ENCODE results near the gene ELOA2. TPM values are rescaled to one million over a fixed set of nuclear protein-coding genes. Genes with fewer than 3 reads are reported as not detected.

Gene ELOA2
- total RNA-seq, result not detected
- total RNA-seq, result 0 reads per million in 2 donors

DNA sequence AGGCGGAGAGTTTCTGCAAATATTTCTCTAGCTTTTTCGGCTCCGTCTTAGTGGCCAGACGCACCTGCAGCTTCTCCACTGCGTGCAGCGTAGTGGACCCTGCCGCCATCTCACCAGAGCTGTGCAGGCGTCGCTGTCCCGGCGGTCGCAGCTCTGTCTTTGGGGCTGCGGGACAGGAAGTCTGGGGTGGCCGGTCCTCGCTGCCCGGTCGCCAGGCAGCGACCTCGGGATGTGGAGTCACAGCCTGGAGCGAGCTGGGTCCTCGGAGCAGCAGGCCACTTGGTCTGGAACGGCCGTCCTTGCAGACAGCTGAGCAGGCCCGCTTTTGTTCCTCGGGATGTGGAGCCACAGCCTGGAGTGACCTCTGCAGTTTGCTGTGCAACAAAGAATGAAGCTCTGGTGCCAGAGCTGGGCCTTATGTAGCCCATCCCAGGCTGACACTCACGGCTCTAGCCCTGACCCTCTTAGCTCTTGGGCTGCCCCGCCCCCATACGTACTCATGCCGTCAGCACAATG lies at the start of gene ELOA2:
Gene ELOA2, minus strand, starts transcription at position 466 of the 516 bp plus-strand sequence. Its CDS starts 357 bp downstream, at position 109.
- Mint-ChIP-seq H3K27me3 (peaks cover 17% of the 10 kb centered on the region), H3K27ac (no peak within 1 kb of the TSS), H3K4me3 (no peak within 1 kb of the TSS), H3K4me1 (no peaks in the 10 kb centered on the region), H3K36me3 (ENCODE audit: low read depth) (no peaks in the 10 kb centered on the region)
- DNase-seq (no peak), ATAC-seq (no peak)
- H3K9me3 ChIP-seq (ENCODE audit: control insufficient read depth, low read length, poor library complexity, severe bottlenecking), result no peaks in the 10 kb centered on the region

DNA sequence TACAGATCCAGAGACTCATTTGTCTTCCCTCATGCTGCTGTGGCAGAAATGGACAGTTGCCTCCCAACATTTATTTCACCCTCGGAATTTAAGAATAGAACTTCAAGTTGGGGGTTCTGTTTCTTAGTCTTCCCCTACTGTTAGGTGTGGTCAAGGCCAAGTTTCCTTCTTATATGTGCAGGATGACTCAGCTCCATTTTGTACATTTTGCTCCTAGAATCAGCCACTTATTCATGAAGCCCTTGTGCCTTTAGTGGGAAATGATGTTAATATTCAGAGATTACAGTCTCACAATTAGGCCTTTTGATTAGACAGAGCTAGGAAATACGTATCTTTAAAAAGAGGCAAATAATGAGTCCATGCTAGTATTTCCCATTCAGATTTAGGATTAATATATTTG lies 46.2 kb upstream of the ELOA2 start:
- Mint-ChIP-seq H3K4me1 (no peaks in the 10 kb centered on the region), H3K36me3 (ENCODE audit: low read depth) (peaks cover 4% of the 10 kb centered on the region), H3K4me3 (no peak overlapping the region), H3K27ac (no peak overlapping the region), H3K27me3 (no peaks in the 10 kb centered on the region)
- no peak for ATAC-seq
- H3K9me3 ChIP-seq (ENCODE audit: control insufficient read depth, low read length, poor library complexity, severe bottlenecking), result no peaks in the 10 kb centered on the region
- no peak for DNase-seq

GRCh38 chr18:47080872-47081271 lies 45.5 kb upstream of the ELOA2 start:
- ATAC-seq (no peak), DNase-seq (no peak)
- no peaks in the 10 kb centered on the region for H3K9me3 ChIP-seq (ENCODE audit: control insufficient read depth, low read length, poor library complexity, severe bottlenecking)
- Mint-ChIP-seq H3K4me3 (no peak overlapping the region), H3K27me3 (no peaks in the 10 kb centered on the region), H3K36me3 (ENCODE audit: low read depth) (peaks cover 4% of the 10 kb centered on the region), H3K27ac (no peak overlapping the region), H3K4me1 (no peaks in the 10 kb centered on the region)

DNA sequence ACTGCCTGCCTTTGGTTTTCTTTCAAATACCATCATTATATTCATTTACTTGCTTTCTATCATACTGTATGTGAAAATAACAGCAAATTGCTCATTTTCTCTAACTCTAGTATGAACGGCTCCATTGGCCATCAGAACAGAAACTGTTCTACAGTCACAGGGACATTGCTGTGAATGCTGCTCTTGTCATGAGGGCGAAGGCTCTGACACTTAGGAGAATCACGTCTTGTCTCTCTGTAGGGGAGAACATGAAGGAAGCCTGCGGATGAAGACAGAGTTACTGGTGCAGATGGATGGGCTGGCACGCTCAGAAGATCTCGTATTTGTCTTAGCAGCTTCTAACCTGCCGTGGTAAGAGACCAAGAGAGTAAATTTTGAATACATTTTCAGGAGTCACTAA lies 41.7 kb upstream of the ELOA2 start:
- H3K27ac Mint-ChIP-seq, result no peak overlapping the region
- peaks cover 10% of the 10 kb centered on the region for H3K27me3 Mint-ChIP-seq
- no peaks in the 10 kb centered on the region for H3K9me3 ChIP-seq (ENCODE audit: control insufficient read depth, low read length, poor library complexity, severe bottlenecking)
- peaks cover 2% of the 10 kb centered on the region for H3K36me3 Mint-ChIP-seq (ENCODE audit: low read depth)
- ATAC-seq (no peak), DNase-seq (no peak)
- H3K4me3 Mint-ChIP-seq, result no peak overlapping the region
- no peaks in the 10 kb centered on the region for H3K4me1 Mint-ChIP-seq

GRCh38 chr18:47075098-47075883 lies 39.9 kb upstream of the ELOA2 start:
- ATAC-seq (no peak), DNase-seq (no peak)
- Mint-ChIP-seq H3K27ac (no peak overlapping the region), H3K4me3 (no peak overlapping the region), H3K27me3 (peaks cover 20% of the 10 kb centered on the region), H3K36me3 (ENCODE audit: low read depth) (peaks cover 2% of the 10 kb centered on the region), H3K4me1 (no peaks in the 10 kb centered on the region)
- no peaks in the 10 kb centered on the region for H3K9me3 ChIP-seq (ENCODE audit: control insufficient read depth, low read length, poor library complexity, severe bottlenecking)

DNA sequence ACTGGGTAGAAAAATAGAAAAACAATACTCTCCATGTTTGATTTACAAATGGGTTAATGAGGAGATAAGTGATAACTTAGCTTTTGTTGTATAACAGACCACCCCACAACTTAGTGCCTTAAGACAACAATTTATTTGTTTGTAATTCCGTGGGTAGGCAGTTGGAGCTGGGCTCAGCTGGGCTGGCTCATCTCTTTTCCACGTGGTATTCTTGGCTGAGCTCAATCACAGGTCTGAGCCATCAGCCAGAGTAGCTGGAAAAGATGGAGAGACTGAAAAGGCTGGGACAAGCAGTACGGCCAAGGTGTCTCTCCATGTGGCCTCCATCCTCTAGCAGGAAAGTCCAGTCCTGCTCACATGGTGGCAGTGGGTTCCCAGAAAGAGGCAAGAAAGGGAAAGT lies 32.2 kb upstream of the ELOA2 start:
- H3K27me3 Mint-ChIP-seq, result peaks cover 30% of the 10 kb centered on the region
- no peak overlapping the region for H3K27ac Mint-ChIP-seq
- ATAC-seq (no peak), DNase-seq (no peak)
- H3K36me3 Mint-ChIP-seq (ENCODE audit: low read depth), result no peaks in the 10 kb centered on the region
- no peaks in the 10 kb centered on the region for H3K9me3 ChIP-seq (ENCODE audit: control insufficient read depth, low read length, poor library complexity, severe bottlenecking)
- H3K4me3 Mint-ChIP-seq, result no peak overlapping the region
- H3K4me1 Mint-ChIP-seq, result no peaks in the 10 kb centered on the region

GRCh38 chr18:47063096-47063495 lies 27.7 kb upstream of the ELOA2 start:
- ATAC-seq, result no peak
- no peak overlapping the region for H3K27ac Mint-ChIP-seq

GRCh38 chr18:47062471-47062870 lies 27.1 kb upstream of the ELOA2 start:
- no peak for DNase-seq
- H3K27me3 Mint-ChIP-seq, result peaks cover 14% of the 10 kb centered on the region

More at GRCh38 chr18:47063096-47063495, 27.7 kb upstream of the ELOA2 start:
- Mint-ChIP-seq H3K4me3 (no peak overlapping the region), H3K36me3 (ENCODE audit: low read depth) (no peaks in the 10 kb centered on the region), H3K4me1 (no peaks in the 10 kb centered on the region), H3K27me3 (peaks cover 10% of the 10 kb centered on the region)
- no peak for DNase-seq
- H3K9me3 ChIP-seq (ENCODE audit: control insufficient read depth, low read length, poor library complexity, severe bottlenecking), result no peaks in the 10 kb centered on the region

GRCh38 chr18:47054369-47054768 lies 18.9 kb upstream of the ELOA2 start:
- H3K9me3 ChIP-seq (ENCODE audit: control insufficient read depth, low read length, poor library complexity, severe bottlenecking), result no peaks in the 10 kb centered on the region
- Mint-ChIP-seq H3K4me1 (peaks cover 3% of the 10 kb centered on the region), H3K27me3 (peaks cover 31% of the 10 kb centered on the region), H3K4me3 (no peak overlapping the region), H3K36me3 (ENCODE audit: low read depth) (no peaks in the 10 kb centered on the region), H3K27ac (no peak overlapping the region)
- ATAC-seq, result no peak
- no peak for DNase-seq

More at GRCh38 chr18:47062471-47062870, 27.1 kb upstream of the ELOA2 start:
- Mint-ChIP-seq H3K4me3 (no peak overlapping the region), H3K4me1 (no peaks in the 10 kb centered on the region), H3K36me3 (ENCODE audit: low read depth) (no peaks in the 10 kb centered on the region), H3K27ac (no peak overlapping the region)
- H3K9me3 ChIP-seq (ENCODE audit: control insufficient read depth, low read length, poor library complexity, severe bottlenecking), result no peaks in the 10 kb centered on the region
- no peak for ATAC-seq

GRCh38 chr18:47050468-47050867 lies 15.0 kb upstream of the ELOA2 start:
- no peak for DNase-seq
- no peak overlapping the region for H3K4me3 Mint-ChIP-seq
- no peaks in the 10 kb centered on the region for H3K36me3 Mint-ChIP-seq (ENCODE audit: low read depth)
- no peak overlapping the region for H3K27ac Mint-ChIP-seq
- peaks cover 3% of the 10 kb centered on the region for H3K4me1 Mint-ChIP-seq
- H3K9me3 ChIP-seq (ENCODE audit: control insufficient read depth, low read length, poor library complexity, severe bottlenecking), result no peaks in the 10 kb centered on the region
- H3K27me3 Mint-ChIP-seq, result peaks cover 37% of the 10 kb centered on the region
- ATAC-seq, result no peak

DNA sequence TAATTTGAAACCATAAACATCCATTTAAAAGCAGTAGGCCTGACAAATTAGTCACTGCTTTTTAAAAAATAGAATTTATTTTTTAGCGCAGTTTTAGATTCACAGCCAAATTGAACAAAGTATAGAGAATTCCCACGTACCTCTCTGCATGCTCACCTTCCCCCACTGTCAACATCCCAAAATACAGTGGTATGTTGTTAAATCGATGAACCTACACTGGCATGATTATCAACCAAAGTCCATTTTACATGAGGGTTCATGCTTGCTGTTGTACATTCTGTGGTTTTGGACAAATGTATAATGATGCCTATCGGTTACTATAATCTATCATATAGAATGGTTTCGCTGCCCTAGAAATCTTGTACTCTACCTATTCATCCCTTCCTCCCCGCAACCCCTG lies 5.6 kb upstream of the ELOA2 start:
- ATAC-seq, result no peak
- H3K27ac Mint-ChIP-seq, result no peak overlapping the region
- DNase-seq, result no peak
- no peaks in the 10 kb centered on the region for H3K9me3 ChIP-seq (ENCODE audit: control insufficient read depth, low read length, poor library complexity, severe bottlenecking)
- H3K4me1 Mint-ChIP-seq, result no peaks in the 10 kb centered on the region
- H3K4me3 Mint-ChIP-seq, result no peak overlapping the region
- peaks cover 37% of the 10 kb centered on the region for H3K27me3 Mint-ChIP-seq
- peaks cover 2% of the 10 kb centered on the region for H3K36me3 Mint-ChIP-seq (ENCODE audit: low read depth)

DNA sequence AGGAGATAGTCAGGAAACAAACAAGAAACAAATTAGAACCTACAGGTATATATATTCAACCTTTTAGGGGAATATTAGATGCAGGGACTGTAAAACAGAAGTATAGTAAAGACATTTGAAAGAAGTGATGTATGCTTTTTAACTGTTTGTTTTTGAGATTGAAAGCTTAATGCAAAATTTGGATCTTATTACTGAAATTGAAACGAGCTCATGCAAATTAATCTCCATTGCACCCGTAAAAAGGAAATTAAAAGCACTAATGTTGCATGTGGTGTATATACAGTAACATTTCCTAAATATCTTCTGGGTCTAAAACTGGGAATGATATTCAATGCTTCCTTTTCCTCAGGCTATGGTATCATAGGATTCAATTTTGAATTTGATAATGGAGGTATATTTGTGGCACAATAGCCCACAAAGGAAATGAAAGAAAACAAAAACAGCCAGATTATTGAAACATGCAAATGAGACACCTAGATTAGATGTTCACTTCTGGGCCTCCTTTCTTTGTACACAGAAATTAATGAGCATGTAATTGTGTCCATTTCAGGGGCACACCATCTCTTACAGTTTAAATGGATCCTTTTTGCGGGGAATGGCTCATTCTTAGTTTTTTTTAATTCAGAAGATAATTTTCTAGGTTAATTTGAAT lies 1.6 kb upstream of the ELOA2 start:
- H3K4me3 Mint-ChIP-seq, result no peak overlapping the region
- H3K9me3 ChIP-seq (ENCODE audit: control insufficient read depth, low read length, poor library complexity, severe bottlenecking), result no peaks in the 10 kb centered on the region
- H3K27me3 Mint-ChIP-seq, result peaks cover 29% of the 10 kb centered on the region
- no peak overlapping the region for H3K27ac Mint-ChIP-seq
- no peaks in the 10 kb centered on the region for H3K4me1 Mint-ChIP-seq
- DNase-seq (no peak), ATAC-seq (no peak)
- H3K36me3 Mint-ChIP-seq (ENCODE audit: low read depth), result peaks cover 2% of the 10 kb centered on the region

DNA sequence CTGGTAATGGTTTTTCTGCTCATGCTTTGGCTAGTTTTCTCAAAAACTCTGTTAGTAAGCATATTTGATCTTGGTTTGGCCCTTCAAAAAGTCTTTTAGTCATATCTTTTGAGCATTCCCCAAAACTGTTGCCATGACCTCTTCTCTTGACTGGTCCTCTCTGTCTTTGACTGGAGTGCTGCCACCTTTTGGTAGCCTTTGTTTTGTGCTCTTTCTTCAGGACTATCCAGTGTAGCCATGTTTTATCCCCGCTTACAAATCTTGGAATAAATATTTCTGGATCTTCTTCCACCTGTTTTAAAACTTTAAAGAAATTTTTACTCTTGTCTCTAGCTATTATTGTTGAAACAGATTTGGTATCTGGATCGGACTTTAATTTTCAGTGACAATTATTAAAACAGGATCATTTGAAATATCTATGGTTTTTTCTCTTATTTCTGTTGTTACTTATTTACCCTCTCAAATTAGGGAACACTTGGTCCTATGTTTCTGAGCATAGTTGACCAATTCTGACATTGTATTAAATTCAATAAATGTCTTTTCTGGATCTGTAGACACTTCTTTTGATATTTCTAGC lies 965 bp upstream of the ELOA2 start:
- no peak overlapping the region for H3K27ac Mint-ChIP-seq
- DNase-seq (no peak), ATAC-seq (no peak)
- no peaks in the 10 kb centered on the region for H3K9me3 ChIP-seq (ENCODE audit: control insufficient read depth, low read length, poor library complexity, severe bottlenecking)
- H3K36me3 Mint-ChIP-seq (ENCODE audit: low read depth), result no peaks in the 10 kb centered on the region
- no peak overlapping the region for H3K4me3 Mint-ChIP-seq
- H3K4me1 Mint-ChIP-seq, result no peaks in the 10 kb centered on the region
- H3K27me3 Mint-ChIP-seq, result peaks cover 23% of the 10 kb centered on the region

Measured in T-helper 17 cell (primary cell).